Neural crest cell (in vitro differentiated cells): ENCODE results near the gene CRB1. TPM values are rescaled to one million over a fixed set of nuclear protein-coding genes. Genes with fewer than 3 reads are reported as not detected.

ENCODE experiments used
- DNase-seq: peaks from one replicate; pipeline ENCODE4 v3.0.0; 2021; ENCODE audit warnings: low read depth, mixed read lengths, low spot score
- H3K27ac Mint-ChIP-seq: one replicate; pipeline ENCODE4 v1.8.0; 2021; ENCODE audit warnings: mild to moderate bottlenecking, mixed read lengths; ENCODE audit not compliant: unreplicated experiment
- H3K27me3 Mint-ChIP-seq: 2 replicates; pipeline ENCODE4 v1.8.0; 2021; ENCODE audit warnings: low read depth, mild to moderate bottlenecking, mixed read lengths
- H3K36me3 Mint-ChIP-seq: 2 replicates; pipeline ENCODE4 v1.8.0; 2021; ENCODE audit warnings: low read depth, mild to moderate bottlenecking, mixed read lengths
- H3K4me1 Mint-ChIP-seq: 2 replicates; pipeline ENCODE4 v1.8.0; 2021; ENCODE audit warnings: mixed read lengths
- H3K4me3 Mint-ChIP-seq: one replicate; pipeline ENCODE4 v1.8.0; 2021; ENCODE audit warnings: mild to moderate bottlenecking, mixed read lengths
- H3K9me3 Mint-ChIP-seq: 2 replicates; pipeline ENCODE4 v1.8.0; 2021; ENCODE audit warnings: mixed read lengths
- total RNA-seq: library from RNA; stranded (reverse); gene quantifications from 2 replicates; pipeline ENCODE4 v1.2.1, GENCODE V29; 2021
- TF ChIP-seq, protein P1 (sequence below): fragments of 200-600 bp; sonication (generic); conservative IDR thresholded peaks from 2 replicates; pipeline ENCODE4 v1.5.0; 2021; ENCODE audit warnings: antibody characterized with exemption, mild to moderate bottlenecking

Gene CRB1
- total RNA-seq, 1 donor from 2014 or later, result 1.9 TPM

DNA sequence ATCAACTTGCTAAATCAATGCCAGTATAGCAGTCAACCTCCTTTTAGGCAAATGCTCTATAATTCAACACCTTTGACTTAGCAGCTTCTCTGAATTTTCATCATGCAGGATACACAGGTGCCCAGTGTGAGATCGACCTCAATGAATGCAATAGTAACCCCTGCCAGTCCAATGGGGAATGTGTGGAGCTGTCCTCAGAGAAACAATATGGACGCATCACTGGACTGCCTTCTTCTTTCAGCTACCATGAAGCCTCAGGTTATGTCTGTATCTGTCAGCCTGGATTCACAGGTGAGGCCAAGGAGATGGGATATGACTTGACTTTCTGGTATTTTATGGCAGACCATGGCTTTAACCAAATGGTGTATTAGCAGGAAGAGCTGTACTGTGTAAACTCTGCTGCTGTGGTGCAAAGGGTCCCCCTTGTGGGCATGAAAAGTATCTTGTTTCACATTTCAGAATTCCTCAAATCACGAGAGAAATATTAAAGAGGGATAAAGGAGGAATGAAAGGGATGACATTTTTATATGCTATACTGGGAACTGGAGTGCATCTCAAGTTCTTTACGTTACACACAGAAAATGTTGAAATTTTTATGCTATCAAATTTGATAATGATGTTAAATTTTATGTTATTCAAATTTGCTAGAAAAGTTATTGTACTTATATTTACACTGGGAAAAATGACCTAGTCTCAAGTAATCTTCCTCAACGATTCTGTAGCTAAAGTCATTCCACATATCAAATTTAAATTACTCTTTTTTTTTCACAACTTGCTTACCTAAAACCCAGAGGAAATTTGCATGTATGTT lies 88.9 kb downstream of the CRB1 start:
- TF ChIP-seq, protein P1, sequence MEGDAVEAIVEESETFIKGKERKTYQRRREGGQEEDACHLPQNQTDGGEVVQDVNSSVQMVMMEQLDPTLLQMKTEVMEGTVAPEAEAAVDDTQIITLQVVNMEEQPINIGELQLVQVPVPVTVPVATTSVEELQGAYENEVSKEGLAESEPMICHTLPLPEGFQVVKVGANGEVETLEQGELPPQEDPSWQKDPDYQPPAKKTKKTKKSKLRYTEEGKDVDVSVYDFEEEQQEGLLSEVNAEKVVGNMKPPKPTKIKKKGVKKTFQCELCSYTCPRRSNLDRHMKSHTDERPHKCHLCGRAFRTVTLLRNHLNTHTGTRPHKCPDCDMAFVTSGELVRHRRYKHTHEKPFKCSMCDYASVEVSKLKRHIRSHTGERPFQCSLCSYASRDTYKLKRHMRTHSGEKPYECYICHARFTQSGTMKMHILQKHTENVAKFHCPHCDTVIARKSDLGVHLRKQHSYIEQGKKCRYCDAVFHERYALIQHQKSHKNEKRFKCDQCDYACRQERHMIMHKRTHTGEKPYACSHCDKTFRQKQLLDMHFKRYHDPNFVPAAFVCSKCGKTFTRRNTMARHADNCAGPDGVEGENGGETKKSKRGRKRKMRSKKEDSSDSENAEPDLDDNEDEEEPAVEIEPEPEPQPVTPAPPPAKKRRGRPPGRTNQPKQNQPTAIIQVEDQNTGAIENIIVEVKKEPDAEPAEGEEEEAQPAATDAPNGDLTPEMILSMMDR, result peak; percentile 80
- H3K36me3 Mint-ChIP-seq, result no peaks in the 10 kb centered on the region
- H3K4me3 Mint-ChIP-seq, result no peak overlapping the region
- H3K27me3 Mint-ChIP-seq, result no peaks in the 10 kb centered on the region
- peak; percentile 18 for DNase-seq
- H3K4me1 Mint-ChIP-seq, result peaks cover 6% of the 10 kb centered on the region
- no peaks in the 10 kb centered on the region for H3K9me3 Mint-ChIP-seq
- no peak overlapping the region for H3K27ac Mint-ChIP-seq

DNA sequence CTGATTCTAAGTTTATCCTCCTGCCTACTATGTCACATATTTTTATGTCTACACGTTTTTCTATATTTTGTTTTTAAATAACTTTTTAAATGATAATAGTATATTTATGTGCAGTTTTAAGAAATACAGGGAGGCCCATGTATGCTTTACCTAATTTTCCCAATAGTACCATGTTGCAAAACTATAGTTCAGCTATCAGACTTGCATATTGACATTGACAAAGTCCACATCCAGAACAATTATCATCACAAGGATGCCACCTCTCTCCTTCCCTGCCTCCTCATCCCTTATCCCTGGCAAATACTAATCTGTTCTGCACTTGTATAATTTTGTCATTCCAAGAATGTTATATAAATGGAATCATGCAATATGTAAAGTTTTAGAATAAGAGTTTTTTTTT lies 90.9 kb downstream of the CRB1 start:
- peaks cover 6% of the 10 kb centered on the region for H3K4me1 Mint-ChIP-seq
- no peaks in the 10 kb centered on the region for H3K27me3 Mint-ChIP-seq
- no peaks in the 10 kb centered on the region for H3K9me3 Mint-ChIP-seq
- no peak for DNase-seq
- H3K27ac Mint-ChIP-seq, result no peak overlapping the region
- TF ChIP-seq, protein P1, result no peak
- no peak overlapping the region for H3K4me3 Mint-ChIP-seq
- no peaks in the 10 kb centered on the region for H3K36me3 Mint-ChIP-seq

DNA sequence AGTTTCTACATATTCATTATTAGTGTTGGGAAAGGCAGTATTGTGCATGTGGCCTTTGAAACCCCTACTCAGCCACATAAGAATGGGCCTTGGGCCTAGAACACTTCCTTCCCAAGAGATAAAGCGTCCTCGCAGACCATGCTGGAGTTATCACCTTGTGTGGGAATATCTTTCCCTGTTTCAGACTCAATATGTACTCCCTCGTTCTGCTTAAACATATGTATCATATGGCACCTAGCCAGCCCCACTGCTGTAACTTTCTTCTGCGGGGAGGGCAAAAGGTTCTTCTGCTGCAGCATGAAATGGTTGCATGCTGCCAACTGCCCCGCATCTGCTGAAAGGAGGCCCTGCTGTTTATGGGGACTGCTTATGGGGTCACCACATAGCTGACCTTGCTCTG lies 92.0 kb downstream of the CRB1 start:
- peaks cover 6% of the 10 kb centered on the region for H3K4me1 Mint-ChIP-seq
- H3K36me3 Mint-ChIP-seq, result no peaks in the 10 kb centered on the region
- no peak overlapping the region for H3K27ac Mint-ChIP-seq
- H3K27me3 Mint-ChIP-seq, result no peaks in the 10 kb centered on the region
- no peak overlapping the region for H3K4me3 Mint-ChIP-seq
- H3K9me3 Mint-ChIP-seq, result no peaks in the 10 kb centered on the region
- TF ChIP-seq, protein P1, result no peak
- DNase-seq, result no peak

DNA sequence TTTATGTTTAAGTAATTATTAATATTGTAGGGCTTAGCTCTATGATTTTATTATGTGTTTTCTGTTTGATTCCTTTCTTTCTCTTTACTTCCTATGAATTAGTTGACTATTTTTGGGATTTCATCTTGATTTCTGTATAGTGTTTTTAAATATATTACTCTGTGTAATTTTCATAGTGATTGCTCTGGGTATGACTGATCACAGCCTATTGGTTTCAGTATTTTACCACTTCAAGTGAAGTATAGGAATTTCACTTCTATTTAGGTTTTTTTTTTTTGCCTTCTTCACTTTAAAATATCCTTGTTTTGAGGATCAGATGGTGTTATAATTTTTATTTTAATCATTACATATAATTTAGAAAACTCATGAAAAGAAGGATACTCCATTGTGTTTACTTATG lies 94.8 kb downstream of the CRB1 start:
- H3K9me3 Mint-ChIP-seq, result no peaks in the 10 kb centered on the region
- H3K4me1 Mint-ChIP-seq, result peaks cover 6% of the 10 kb centered on the region
- TF ChIP-seq, protein P1, result no peak
- H3K27me3 Mint-ChIP-seq, result no peaks in the 10 kb centered on the region
- no peak overlapping the region for H3K27ac Mint-ChIP-seq
- H3K36me3 Mint-ChIP-seq, result no peaks in the 10 kb centered on the region
- DNase-seq, result no peak
- no peak overlapping the region for H3K4me3 Mint-ChIP-seq

DNA sequence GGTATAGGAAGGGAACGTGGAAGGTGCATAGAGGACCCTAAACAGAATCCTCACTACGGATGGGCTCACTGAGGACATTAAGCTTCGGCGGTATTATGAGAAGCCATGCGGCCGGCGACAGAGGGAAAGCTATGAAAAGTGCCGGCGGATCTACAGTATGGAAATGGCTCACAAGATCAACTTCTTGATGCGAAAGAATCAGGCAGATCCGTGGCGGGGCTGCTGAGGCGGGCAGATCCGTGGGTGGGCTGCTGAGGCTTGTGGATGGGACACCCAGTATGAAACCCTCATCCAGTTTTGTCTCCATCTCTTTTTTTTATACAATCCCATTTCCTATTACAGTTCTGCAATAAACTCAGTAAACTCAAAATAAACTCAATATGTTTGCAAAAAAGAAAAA lies 95.8 kb downstream of the CRB1 start:
- no peaks in the 10 kb centered on the region for H3K36me3 Mint-ChIP-seq
- H3K4me3 Mint-ChIP-seq, result no peak overlapping the region
- no peak overlapping the region for H3K27ac Mint-ChIP-seq
- TF ChIP-seq, protein P1, result no peak
- DNase-seq, result no peak
- peaks cover 6% of the 10 kb centered on the region for H3K4me1 Mint-ChIP-seq
- H3K27me3 Mint-ChIP-seq, result no peaks in the 10 kb centered on the region
- no peaks in the 10 kb centered on the region for H3K9me3 Mint-ChIP-seq
